Peyer's patch (tissue), 4 donors: ENCODE data around the gene GFOD2. TPM values are rescaled to one million over a fixed set of nuclear protein-coding genes. Genes with fewer than 3 reads are reported as not detected.

Experiments
- DNase-seq, 3 donors: peaks; one replicate each; pipeline ENCODE4 v3.0.0-alpha.2; 2017 to 2019
- H3K27ac ChIP-seq, 4 donors: fragments of 200-600 bp; sonication (generic); one replicate each; pipeline ENCODE4 v1.5.1; 2016 to 2019
- H3K27me3 ChIP-seq, 2 donors: fragments of 200-600 bp; sonication (generic); one replicate each; pipeline ENCODE4 v1.5.1; 2019
- H3K36me3 ChIP-seq, 3 donors: fragments of 200-600 bp; sonication (generic); one replicate each; pipeline ENCODE4 v1.5.1; 2016 to 2019
- H3K4me1 ChIP-seq, 4 donors: fragments of 200-600 bp; sonication (generic); one replicate each; pipeline ENCODE4 v1.5.1; 2016 to 2019
- H3K4me3 ChIP-seq, 4 donors: fragments of 200-600 bp; sonication (generic); 1 replicate in 3 of 4; 2 replicates in 1 of 4; pipeline ENCODE4 v1.5.1; 2016 to 2019; ENCODE audit warnings: mild to moderate bottlenecking in 1 of 4
- H3K9me3 ChIP-seq, 4 donors: fragments of 200-600 bp; sonication (generic); one replicate each; pipeline ENCODE4 v1.5.1; 2016 to 2019; ENCODE audit warnings: mild to moderate bottlenecking in 1 of 4
- CTCF ChIP-seq, 6 experiments: fragments of 450-650 bp in 4 of 6; fragments of 200-600 bp in 2 of 6; sonication (generic) in 1 of 6; IDR thresholded peaks; one replicate each; pipeline ENCODE4 v1.5.1; 2017 to 2019; ENCODE audit warnings: antibody characterized with exemption in 6 of 6, mild to moderate bottlenecking in 3 of 6, moderate library complexity in 1 of 6
- POLR2A ChIP-seq, 2 donors: fragments of 450-650 bp; IDR thresholded peaks; one replicate each; pipeline ENCODE4 v1.5.1; 2017; ENCODE audit warnings: antibody characterized with exemption in 2 of 2, mild to moderate bottlenecking in 2 of 2, moderate library complexity in 2 of 2
- total RNA-seq, 4 donors: library from RNA; depleted of rRNA; stranded (reverse); fragments of >200 nt; gene quantifications; one replicate each; pipeline ENCODE4 v1.1.0, GENCODE V29; 2016

The GFOD2 gene
- total RNA-seq, 4 donors from 2014 or later: 9.9 to 40.7 (median 24.6) TPM

GRCh38 chr16:67647681-67648080, 71.4 kb downstream of the GFOD2 start:
- TF ChIP-seq POLR2A (IDR thresholded peaks at IDR 0.05): no peak
- no peaks in the 10 kb centered on the region for H3K9me3 ChIP-seq
- H3K27ac ChIP-seq: no peak overlapping the region
- H3K36me3 ChIP-seq: no peaks in the 10 kb centered on the region
- DNase-seq: no peak
- peaks cover 0 to 16% (median 5%) of the 10 kb centered on the region in 4 donors for H3K4me1 ChIP-seq
- peaks cover 0 to 25% of the 10 kb centered on the region in 2 donors for H3K27me3 ChIP-seq
- no peak overlapping the region for H3K4me3 ChIP-seq

- Histone ChIP-seq H3K27me3 (peaks cover 0 to 25% of the 10 kb centered on the region in 2 donors), H3K27ac (no peak overlapping the region), H3K36me3 (no peaks in the 10 kb centered on the region), H3K4me3 (no peak overlapping the region), H3K4me1 (peaks cover 0 to 12% (median 5%) of the 10 kb centered on the region in 4 donors), H3K9me3 (no peaks in the 10 kb centered on the region)
- DNase-seq: no peak
- TF ChIP-seq POLR2A (IDR thresholded peaks at IDR 0.05): no peak
- no peak for TF ChIP-seq CTCF (IDR thresholded peaks at IDR 0.05)
Measured at GRCh38 chr16:67647111-67647651, 71.9 kb downstream of the GFOD2 start.

- TF ChIP-seq CTCF (IDR thresholded peaks at IDR 0.05): no peak
- no peak for TF ChIP-seq POLR2A (IDR thresholded peaks at IDR 0.05)
- Histone ChIP-seq H3K4me1 (peaks cover 0 to 17% (median 5%) of the 10 kb centered on the region in 4 donors), H3K4me3 (peak overlapping the region; percentile 47 to 72 (median 54)), H3K27me3 (peaks cover 0 to 25% of the 10 kb centered on the region in 2 donors), H3K27ac (peak overlapping the region; percentile 28 to 93 (median 80)), H3K36me3 (no peaks in the 10 kb centered on the region), H3K9me3 (no peaks in the 10 kb centered on the region)
- DNase-seq: no peak
Measured at GRCh38 chr16:67645397-67646121, 73.6 kb downstream of the GFOD2 start.

- Histone ChIP-seq H3K27ac (no peak overlapping the region), H3K4me3 (no peak overlapping the region), H3K4me1 (peaks cover 0 to 17% (median 5%) of the 10 kb centered on the region in 4 donors), H3K9me3 (no peaks in the 10 kb centered on the region), H3K27me3 (peaks cover 0 to 22% of the 10 kb centered on the region in 2 donors), H3K36me3 (no peaks in the 10 kb centered on the region)
- DNase-seq: no peak
- TF ChIP-seq CTCF (IDR thresholded peaks at IDR 0.05) (no peak), POLR2A (IDR thresholded peaks at IDR 0.05) (no peak)
Measured at GRCh38 chr16:67644038-67644437, 75.1 kb downstream of the GFOD2 start.

- H3K36me3 ChIP-seq: peaks cover 0 to 18% (median 0%) of the 10 kb centered on the region in 3 donors
- no peak for DNase-seq
- no peak for TF ChIP-seq CTCF (IDR thresholded peaks at IDR 0.05)
- no peak for TF ChIP-seq POLR2A (IDR thresholded peaks at IDR 0.05)
- H3K4me1 ChIP-seq: peaks cover 0 to 12% (median 5%) of the 10 kb centered on the region in 4 donors
- no peak overlapping the region for H3K27ac ChIP-seq
- peaks cover 0 to 7% of the 10 kb centered on the region in 2 donors for H3K27me3 ChIP-seq
- no peak overlapping the region for H3K4me3 ChIP-seq
- no peaks in the 10 kb centered on the region for H3K9me3 ChIP-seq
Measured at GRCh38 chr16:67641779-67642708, 77.1 kb downstream of the GFOD2 start.
